Activated T-cell treated with anti-CD3 and anti-CD28 coated beads, Interleukin-2, amount 50 U/mL, for 1 hour (primary cell): ENCODE data around the gene FBXO2.

Source experiments
- DNase-seq: peaks from one replicate; pipeline ENCODE4 v3.0.0-alpha.2; 2020

Gene FBXO2

DNA sequence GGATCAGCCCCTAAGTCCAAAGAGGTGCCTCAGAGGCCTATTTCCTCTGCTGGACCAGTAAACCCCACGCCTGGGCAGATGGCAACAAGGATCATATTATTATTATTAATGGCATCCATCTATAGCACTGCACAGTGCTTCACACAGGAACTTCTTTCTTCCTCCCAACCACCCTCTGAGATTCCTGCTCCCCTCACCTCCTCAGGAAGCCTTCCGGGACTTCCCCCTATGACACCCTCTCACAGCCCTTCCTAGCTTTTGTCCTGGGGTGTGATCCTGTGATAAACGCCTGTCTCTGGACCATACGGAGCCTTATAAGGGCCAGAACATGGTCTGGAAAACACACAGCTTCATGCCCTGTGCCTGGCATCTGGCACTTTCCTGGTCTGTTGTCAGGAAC is 3.2 kb downstream of the FBXO2 start:
- no peak for DNase-seq

DNA sequence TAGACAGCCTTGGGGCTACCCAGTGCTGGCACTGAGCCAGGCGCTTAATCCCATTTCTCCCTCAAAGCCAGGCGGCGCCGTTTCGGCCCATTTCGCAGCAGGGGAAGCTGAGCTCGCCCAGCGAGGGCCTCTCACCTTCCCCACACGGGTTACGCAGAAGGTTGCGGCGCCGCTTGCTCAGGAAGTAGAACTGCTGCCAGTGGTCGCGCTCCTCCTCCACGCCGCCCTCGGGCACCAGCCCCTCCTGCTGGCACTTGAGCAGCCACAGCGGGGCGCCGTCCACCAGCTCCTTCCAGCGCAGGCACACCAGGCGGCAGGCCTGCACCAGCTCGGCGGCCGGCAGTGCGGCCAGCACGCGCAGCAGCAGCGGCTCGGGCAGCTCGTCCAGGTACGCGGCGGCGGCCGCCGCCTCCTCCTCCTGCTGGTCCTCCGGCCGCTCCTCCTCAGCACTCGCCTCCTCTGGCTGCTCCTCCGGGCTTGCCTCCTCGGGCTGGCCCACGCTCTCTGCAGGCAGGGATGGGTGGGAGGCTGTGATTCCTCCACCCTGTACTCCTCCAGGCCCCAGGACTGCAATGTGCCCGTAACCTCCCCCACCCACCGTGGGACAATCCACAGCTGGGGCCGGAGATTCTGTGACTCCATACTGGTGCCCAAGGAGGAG is 3.8 kb downstream of the FBXO2 start:
- DNase-seq: peak; percentile 75

GRCh38 chr1:11649624-11650330 is 4.5 kb downstream of the FBXO2 start:
- no peak for DNase-seq

- no peak for DNase-seq
Measured at GRCh38 chr1:11649237-11649623, 5.0 kb downstream of the FBXO2 start.

GRCh38 chr1:11648732-11649158 is 5.5 kb downstream of the FBXO2 start:
- DNase-seq: peak; percentile 58

DNA sequence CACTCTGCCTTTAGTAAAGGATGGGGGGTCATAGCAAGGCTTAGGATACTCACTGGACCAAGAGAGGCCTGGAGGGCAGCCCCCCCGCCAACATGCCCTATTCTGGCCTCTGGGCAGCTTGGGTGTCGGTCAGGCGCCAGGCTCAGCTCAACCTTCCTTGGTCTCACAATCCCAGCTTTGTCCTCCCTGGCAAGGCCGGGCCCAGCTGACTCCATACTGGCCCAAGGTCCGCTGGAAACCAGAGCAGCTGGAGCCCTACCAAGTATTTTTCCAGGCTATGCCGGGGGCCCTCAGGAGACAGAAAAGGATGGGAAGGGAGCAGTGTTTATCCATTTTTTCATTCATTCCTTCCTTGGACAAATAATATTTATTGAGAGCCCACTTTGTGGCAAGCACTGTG is 6.2 kb downstream of the FBXO2 start:
- no peak for DNase-seq

GRCh38 chr1:11647333-11647732 is 6.9 kb downstream of the FBXO2 start:
- DNase-seq: no peak

DNA sequence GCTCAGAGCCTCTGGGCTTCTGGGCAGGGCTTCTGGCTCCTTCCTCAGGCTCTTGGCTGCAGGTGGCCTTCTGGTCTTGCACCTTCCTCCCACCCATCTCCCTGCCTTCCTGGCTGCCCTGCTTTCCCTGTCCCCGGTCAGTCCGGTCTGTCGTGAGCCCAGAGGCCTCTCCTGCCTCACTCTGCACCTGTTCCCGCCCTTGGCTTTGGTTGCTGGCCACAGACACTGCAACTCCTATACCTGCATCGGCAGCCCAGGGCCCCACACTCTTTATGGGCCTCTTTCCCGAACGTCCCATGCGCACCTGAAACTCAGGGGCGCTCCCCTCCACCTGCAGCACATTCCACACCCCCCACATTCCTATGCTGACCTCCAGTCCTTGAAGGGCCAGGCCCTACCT is 7.9 kb downstream of the FBXO2 start:
- no peak for DNase-seq

- DNase-seq: peak; percentile 80
Measured at GRCh38 chr1:11645670-11646265, 8.5 kb downstream of the FBXO2 start.

GRCh38 chr1:11645270-11645669 is 9.0 kb downstream of the FBXO2 start:
- no peak for DNase-seq

DNA sequence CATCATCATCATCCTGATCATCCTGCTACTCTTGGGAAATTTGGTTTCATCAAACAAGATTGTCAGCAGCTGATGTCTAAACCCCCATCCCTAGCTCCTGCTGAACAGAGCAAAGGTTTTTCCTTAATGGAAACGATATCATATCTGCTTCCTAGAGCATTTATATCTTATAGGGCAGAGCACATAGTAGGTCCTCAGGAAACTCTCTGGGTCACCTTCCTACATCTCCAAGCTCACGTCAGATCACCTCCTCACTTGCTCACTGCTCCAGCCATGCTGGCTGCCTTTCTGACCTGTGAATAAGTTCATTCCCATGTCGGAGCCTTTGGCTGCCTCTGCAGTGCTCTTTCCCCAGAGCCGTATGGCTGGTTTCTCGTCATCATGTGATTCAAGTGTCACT is 10.4 kb downstream of the FBXO2 start:
- no peak for DNase-seq

GRCh38 chr1:11642418-11643017 is 11.7 kb downstream of the FBXO2 start:
- peak; percentile 67 for DNase-seq

DNA sequence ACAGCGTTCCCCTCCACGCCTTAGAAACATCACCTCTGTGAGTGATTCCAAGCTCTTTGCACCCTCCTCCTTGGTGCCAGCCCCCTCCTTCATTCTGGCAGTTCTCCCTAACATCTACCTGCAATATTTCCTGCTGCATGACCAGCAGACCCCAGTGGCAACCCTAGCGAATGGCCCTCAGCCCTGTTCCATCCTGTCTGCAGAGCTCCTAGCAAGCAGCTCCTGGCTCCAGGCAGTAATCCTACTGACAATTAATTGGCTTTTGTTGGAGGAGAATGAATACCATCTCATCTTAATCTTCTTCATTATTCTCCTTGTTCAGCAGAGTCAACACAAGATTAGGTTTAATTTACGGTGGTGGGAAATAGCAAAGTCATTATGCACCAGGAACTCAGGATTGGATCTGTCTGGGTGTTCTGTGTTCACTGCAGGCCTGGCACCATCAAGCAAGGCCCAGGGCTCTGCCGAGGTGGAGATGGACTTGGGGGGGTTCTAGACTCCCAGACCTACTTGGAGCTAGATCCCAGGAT is 12.4 kb downstream of the FBXO2 start:
- no peak for DNase-seq

DNA sequence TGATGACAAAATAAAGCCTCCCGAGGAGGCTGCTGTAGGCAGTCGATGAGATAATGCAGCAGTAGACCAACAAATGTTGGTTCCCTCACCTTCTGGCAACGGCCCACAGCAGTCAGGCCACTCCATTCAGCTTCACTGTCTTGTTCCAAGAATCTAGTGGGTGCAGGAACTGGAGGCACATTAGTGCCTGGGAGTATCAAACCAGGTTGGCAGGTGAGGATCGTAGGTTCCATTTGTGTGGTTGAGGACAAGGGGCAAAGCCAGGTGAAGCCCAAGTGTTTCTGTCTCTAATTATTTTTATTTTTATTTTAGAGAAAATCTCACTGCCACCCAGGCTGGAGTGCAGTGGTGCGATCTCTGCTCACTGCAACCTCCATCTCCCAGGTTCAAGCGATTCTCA is 13.3 kb downstream of the FBXO2 start:
- DNase-seq: no peak

DNA sequence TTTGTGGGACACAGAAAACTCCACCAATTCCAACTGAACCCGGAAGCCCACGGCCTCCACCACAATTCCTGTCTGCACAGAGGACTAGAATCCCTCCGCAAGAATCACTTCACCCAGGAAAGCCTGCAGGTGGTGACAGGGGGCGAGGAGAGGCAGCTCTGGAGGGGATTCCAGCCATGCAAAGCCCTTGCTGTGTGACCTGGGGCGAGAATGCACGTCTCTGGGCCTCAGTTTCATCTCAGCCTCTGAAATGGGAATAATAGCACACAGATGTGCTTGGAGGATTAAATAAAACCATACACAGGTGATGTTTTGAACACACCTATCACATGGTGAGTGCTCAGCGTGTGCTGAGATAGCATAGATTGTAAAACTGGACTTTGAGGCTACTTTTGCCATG is 14.1 kb downstream of the FBXO2 start:
- DNase-seq: no peak

GRCh38 chr1:11639372-11639771 is 14.9 kb downstream of the FBXO2 start:
- DNase-seq: no peak

GRCh38 chr1:11638121-11638520 is 16.1 kb downstream of the FBXO2 start:
- DNase-seq: no peak

- DNase-seq: no peak
Measured at GRCh38 chr1:11634365-11635192, 19.6 kb downstream of the FBXO2 start.

DNA sequence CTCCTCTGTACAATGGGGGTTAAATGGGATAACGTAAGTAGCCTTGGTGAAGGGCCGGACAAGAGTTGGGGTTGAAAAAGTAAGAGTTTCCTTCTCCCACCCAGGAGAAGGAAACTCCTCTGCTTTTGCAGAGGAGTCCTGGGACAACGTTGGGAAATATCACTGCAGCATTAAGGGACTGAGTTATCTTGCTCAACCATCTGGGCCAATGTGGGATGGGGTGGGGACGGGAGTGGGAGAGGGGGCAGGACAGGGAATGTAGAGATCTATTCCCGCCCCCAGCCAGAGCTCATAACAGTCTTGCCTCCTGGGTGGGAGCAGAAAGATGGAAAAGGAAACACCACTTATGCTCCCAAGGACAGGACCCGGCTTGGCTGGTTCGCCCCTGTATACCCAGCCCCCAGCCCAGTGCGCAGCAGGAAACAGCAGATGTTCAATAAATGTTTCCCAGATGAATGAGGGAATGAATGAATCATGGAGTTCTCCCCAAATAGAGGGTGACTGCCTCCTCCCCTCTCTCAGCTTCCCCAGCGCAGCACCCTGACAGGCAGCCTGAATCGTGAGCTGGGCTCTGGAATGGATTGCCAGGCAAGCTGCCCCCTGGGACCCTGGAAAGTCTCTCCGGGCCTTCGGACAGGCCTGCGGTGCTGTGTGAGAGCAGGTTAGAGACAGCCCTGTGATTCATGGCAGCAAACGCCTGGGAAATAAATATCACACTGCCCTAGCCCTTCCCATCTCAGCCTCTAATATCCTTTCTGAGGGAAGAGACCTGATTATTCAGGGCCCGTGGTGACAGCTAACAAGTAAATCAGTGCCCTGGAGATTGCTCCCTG is 24.8 kb downstream of the FBXO2 start:
- DNase-seq: no peak

- DNase-seq: no peak
Measured at GRCh38 chr1:11628767-11629166, 25.5 kb downstream of the FBXO2 start.

DNA sequence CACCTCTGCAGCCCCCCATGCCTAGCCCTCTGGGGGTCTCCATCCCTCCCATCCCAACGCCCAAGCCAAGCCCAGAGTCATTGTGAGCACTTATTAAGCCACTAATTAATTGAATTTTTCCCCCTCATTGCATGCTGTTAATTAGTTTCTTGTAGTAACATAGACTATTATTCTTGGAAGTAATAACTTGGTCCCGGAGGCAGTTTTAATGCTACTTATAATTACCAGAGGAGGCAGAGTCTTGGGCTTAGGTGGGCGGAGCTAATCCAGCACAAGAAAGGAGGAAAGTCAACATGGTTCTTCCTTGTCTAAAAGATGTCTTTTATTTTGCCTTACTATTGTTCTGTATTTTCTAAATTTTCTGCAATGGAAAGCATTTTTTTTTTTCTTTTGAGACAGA is 27.7 kb downstream of the FBXO2 start:
- no peak for DNase-seq

DNA sequence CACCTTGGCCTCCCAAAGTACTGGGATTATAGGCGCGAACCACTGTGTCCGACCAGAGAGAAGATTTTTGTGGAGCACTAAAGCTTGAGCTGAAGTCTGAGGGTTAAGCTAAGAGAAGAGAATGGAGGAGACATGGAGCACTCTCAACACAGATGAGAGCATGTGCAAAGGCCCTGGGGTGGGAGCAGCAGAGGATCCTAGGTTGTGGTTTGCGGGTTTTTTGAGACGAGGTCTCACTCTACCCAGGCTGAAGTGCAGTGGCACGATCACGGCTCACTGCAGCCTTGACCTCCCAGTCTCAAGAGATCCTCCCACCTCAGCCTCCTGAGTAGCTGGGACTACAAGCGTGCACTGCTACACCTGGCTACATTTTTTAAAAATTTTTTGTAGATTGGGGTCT is 30.5 kb downstream of the FBXO2 start:
- DNase-seq: no peak
